Measurements from ENCODE around the gene CD6.

The CD6 gene

DNA sequence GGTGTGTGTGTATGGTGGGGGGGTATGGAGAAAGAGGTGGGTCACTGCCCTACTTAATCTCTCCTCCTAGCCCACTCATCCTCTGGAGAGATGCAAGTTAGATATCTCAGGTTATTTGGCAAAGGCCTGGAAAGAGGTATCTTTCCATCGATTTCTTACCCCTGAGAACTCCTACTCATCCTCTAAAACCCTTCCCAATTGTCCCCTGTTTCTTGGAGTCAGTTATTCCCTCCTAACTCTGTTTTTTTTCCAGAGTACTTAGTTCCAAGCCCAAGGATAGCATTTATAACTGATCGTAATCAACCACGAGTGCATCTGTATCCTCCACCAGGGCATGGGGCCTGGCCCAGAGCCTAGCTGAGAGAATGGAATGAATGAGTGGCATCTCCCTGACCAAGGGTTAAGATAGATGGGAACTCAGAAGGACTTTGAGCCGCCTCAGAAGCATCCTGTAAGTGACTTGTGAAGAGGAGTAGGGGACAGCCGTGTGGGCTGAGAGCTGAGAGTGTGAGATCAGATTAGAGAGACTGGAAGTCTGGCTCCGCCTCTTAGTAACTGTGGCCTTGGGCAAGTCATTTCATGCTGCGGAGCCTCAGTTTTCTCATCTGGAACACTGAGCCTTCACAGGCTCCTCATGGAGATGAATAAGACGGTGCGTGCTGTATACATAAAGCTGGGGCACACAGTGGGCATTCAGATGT is 16.2 kb downstream of the CD6 start:
- DNase-seq, result no peak

DNA sequence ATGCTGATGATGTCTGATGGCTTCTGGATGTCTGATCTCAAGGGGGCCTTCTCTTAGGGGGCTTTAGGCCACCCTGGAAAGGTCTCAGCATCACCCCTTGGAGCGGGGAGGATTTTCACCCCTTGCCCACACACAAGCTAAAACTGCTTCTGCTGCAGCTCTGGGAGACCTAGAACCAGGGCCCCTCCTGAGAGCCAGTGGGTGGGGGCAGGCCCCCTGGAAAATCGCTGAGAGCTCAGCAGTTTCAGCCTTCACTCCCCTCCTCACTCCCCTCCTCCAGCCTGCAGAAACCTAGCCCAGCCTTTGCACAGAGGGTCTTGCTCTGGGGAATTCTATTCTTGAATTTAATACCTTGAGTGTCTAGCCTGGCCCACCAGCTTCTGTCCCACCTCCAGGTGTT is 17.2 kb downstream of the CD6 start:
- no peak for DNase-seq

DNA sequence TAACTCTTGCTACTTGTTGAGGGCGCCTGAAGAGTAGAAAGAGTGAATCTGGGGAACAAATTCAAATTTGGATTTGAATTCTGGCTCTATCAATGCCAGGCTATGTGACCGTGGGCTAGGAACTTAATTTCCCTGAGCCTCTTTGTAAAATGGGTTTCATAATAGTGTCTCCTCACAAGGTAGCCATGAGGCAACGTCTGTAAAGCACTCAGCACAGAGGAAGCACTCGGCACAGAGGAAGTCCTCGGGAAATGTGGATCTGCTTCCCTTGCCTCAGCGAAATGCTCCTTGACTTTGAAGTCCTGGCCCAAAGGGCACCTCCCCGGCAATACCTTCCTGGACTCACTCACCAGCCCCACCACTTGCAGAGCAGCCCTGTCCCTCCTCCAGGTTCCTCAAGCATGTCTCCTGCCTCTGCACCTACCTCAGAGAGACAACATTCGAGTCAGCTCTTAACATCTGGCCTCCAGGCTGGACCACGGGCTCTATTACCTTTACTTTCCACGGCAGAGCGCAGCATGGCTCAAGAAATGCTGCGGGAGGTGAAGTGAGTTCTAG is 17.7 kb downstream of the CD6 start:
- DNase-seq, result no peak

DNA sequence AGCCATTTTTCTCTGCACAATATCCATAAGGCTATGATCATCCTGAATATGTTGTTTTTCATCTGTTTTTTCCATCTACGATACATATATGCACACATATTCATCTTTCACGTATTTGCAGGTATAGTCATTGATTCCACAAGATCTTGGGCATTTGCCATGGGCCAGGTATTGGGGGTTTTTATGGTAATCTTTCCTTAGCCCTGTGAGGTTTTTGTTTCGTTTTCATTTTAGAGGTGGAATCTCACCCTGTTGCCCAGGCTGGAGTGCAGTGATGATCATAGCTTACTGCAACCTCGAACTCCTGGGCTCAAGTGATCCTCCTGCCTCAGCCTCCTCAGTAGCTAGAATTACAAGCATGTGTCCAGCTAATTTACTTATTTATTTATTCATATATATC is 20.0 kb downstream of the CD6 start:
- no peak for DNase-seq

DNA sequence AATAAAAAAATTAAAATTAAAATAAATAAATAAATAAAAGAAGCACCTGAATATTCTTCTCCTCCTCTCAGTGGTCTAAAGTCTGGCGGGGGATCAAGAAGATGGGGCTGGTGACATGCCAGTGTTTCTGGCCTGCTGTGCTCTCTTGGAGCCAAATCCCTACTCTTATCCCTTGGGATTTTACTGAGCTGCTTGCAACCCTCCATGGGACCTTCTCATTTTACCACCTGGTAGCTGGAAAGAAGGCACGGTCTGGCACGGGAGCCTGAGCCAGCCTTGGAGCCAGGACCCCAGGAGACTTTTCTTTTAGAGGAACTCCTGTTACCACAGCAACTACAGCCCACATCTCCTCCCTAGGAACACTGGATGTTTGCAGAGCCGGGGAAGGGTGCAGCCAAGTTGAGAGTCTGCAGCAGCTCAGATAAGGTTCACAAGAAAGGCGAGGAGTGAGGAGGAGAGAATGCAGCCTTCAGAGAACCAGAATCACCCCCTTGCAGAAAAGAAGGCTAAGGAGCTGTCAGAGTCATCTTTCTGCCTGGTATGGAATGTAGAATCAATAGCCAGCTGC is 21.4 kb downstream of the CD6 start:
- no peak for DNase-seq

DNA sequence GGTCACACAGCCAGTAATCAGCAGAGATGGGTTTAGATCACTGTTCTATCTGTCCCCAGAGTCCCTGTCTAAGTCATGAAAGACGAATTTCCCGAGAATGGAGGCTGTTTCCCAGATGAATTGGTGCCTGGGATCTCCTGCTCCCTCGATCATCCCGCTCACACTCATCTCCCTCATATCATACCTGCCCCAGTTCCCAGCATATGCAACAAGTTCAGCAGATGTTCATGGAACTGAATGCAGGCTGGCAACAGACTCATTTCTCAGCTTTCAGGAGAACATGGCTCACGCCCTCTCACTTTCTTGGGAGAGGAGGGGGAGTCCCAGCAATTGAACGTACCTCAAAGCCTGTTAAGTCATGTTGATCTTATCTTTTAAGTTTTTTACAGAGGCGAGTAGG is 22.1 kb downstream of the CD6 start:
- DNase-seq, result no peak

DNA sequence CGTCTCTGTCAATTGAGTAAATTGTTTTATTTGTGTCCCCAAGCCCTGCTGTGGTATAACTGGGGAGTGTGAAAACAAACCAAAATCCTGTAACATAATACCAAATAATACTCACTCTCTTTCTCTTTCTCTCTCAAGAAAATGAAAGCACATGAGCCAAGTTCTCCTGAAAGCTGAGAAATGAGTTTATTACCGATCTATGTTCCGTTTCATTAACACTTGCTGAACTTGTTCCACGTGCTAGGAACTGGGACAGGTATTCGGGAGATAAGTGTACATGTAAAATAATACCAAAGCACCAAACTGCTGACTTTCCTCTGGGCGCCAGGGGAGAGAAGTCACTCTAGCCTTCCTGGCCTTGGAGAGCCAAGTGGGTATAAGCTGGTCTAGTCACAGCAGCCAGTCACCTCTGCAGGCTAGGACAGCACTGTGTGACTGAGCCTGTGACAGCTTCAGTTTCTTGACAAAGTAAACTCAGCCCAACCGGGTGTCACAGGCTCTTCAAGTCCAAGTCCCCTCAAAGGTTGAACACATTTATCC is 23.1 kb downstream of the CD6 start:
- no peak for DNase-seq

DNA sequence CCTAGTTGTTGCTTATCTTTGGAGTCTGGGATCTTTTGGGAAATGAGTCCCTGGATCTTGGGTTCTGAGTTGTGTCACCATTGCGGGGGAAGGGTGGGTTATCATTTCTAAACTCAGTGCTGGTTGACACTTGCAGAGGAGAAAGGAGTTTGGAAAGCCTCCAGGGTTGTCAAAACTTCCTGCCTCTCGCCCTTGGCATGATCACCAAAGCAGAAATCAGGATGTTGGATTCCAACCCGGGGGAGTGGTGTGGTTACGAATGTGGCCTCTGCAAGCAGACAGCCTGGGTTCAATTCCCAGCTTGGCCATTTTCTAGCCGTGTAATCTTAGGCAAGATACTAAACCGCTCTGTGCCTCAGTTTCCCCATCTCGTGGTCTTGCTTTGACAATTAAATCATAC is 24.3 kb downstream of the CD6 start:
- no peak for DNase-seq

DNA sequence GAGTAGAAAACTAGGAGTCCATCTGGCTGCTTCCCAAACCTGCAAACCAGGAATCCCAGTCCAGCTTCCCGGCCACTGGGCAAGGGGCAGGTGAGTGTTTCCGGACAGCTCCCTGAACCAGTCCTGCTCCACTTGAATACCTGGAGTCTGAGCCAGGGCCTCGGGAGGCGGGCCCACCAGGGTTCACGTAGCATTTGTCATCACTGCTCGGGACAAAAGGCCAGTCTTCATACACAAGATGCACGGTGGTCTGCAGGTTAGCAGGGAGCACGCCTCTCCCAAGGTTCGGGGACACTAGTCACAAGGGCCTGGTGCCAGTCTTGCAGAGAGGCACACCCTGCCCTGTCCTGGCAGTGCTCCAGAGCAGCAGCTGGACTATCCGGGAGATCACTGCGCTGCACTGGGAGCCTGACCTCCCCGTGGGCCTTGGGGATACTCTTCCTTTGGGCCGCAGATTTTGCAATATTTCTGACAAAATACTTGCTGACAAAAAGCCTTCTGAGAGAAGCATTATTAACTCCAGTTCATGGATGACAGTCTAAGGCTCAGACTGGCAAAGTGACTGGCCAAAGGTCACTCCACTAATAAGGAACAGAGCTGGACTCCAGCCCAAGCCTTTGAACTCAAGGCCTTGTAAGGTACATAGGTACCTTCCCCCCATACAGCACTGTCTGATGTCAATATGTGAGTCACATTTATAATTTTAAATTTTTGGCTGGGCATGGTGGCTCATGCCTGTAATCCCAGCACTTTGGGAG is 25.1 kb downstream of the CD6 start:
- DNase-seq, result no peak

DNA sequence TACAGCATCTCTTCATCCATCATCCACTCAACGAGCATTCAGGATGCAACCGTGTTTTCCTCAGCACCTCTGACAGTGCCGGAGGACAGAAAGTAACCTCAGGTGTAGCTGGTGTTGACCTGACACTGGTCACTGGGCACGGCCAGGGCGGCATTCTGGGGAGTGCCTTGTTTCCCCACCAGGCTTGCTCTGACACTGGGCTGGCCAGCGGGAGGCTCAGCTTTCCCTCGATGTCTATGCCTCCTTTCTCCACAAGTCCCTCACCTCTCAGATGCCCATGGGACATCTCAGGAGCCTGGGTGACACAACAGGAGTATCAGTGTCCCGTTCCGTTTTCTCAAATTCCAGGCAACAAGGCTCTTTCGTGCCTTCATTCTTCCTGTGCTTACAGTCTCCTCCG is 28.9 kb downstream of the CD6 start:
- no peak for DNase-seq

DNA sequence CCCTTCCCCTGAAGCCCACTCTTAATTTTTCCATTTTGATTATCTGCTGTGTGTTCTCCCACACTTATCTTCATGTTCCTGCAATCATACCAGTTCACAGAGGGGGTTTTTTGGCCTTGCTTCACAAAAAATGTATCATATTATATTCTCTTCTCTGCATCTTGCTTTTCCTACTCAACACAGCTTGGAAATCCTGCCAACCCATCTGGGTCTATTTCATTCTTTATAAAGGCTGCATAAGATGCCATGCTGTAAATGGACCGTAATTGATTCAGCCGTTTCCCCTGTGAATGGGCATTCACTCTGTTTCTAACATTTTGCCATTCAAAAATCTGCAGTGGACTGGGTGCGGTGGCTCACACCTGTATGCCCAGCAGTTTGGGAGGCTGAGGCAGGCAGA is 30.5 kb downstream of the CD6 start:
- no peak for DNase-seq

DNA sequence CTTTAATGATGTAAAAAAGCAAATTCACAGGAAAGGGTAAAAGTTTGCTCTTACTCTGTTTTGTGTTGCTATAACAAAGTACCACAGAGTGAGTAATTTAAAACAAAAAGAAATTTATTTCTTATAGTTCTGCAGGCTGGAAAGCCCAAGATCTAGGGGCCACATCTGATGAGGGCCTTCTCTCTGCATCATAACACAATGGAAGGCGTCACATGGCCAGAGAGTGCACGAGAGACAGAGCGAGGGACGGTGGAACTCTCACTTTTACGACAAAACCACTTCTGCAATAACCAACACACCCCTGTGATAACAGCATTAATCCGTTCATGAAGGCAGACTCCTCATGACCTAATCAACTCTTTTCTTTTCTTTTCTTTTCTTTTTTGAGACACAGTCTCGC is 31.1 kb downstream of the CD6 start:
- no peak for DNase-seq

DNA sequence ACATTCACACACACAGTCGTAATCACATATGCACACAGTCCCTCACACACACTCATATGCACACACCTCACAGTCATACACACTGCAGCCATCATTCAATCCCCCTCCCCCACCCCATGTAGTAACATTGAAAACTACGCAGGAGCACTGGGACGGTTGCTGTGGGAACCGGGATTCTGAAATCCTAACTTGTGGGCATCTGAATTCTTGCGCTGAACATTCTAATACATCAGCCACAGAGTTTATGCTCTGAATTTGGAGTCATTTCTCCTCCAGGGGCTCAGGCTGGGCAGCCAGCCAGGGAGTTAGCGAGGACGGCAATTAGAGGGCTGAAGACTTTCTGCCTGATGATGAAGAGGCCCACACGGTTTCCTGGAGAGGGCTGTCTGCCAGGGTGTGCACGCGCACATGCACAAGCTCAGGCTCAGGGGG is 32.7 kb downstream of the CD6 start:
- no peak for DNase-seq

DNA sequence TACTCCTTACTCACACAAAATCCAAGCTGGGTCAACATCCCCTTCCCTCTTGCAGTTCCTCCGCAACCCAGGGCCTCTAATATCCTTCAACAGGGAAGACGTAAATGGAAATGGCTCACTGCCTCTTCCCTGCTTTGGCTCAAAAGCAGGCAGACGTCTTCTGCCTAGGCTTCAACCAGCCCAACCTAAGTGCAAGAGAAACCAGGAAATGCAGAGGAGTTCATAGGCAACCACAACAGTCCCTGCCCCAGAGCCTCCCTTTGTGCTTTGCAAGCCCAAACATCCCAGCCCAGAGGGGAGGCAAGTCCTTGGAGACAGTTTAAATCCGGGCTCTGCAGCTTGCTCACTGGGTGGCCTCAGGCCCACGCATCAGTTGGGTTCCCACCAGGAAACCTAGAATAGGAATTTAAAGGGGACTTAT is 33.3 kb downstream of the CD6 start:
- no peak for DNase-seq

DNA sequence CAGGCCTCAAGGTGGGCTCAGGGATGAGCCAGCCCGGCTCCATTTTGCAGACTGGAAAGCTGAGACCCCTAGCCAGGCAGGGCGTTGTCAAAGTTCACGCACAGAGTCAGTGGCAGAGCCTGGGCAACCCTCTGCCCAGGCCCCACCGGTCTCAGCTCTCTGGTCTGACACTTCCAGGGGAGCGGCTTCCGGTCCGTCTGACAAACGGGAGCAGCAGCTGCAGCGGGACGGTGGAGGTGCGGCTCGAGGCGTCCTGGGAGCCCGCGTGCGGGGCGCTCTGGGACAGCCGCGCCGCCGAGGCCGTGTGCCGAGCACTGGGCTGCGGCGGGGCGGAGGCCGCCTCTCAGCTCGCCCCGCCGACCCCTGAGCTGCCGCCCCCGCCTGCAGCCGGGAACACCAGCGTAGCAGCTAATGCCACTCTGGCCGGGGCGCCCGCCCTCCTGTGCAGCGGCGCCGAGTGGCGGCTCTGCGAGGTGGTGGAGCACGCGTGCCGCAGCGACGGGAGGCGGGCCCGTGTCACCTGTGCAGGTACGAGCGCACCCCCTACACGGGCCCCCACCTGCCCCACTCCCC is 36.0 kb downstream of the CD6 start:
- no peak for DNase-seq

DNA sequence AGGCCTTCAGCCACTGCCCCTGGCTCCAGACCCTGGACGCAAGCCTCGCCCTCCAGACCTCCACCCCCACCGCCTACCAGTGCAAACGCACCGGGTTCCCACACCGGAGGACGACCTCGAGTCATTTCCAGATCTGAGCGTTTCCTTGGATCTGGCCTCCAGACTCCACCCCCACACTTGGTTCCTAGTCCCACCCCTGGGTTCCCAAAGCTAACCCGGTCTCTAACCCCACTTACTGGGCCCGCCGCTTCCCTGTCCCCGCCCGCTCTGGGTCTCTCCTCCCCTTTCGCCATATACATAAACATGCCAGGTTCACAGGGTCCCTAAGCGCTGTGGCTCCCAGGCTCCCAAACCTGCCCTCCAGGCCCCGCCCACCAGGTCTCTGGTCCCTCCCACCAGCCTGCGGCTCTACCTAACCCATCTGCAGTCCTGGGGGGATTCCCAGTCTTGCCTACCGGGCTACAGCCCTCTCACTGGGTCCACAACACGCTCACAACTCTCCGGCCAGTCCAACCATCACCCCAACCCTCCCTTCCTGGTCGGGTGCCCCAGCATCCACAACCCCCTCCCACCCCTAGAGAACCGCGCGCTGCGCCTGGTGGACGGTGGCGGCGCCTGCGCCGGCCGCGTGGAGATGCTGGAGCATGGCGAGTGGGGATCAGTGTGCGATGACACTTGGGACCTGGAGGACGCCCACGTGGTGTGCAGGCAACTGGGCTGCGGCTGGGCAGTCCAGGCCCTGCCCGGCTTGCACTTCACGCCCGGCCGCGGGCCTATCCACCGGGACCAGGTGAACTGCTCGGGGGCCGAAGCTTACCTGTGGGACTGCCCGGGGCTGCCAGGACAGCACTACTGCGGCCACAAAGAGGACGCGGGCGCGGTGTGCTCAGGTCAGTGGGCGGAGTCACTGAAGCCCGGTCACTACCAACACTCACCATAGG is 36.7 kb downstream of the CD6 start:
- DNase-seq, result no peak

DNA sequence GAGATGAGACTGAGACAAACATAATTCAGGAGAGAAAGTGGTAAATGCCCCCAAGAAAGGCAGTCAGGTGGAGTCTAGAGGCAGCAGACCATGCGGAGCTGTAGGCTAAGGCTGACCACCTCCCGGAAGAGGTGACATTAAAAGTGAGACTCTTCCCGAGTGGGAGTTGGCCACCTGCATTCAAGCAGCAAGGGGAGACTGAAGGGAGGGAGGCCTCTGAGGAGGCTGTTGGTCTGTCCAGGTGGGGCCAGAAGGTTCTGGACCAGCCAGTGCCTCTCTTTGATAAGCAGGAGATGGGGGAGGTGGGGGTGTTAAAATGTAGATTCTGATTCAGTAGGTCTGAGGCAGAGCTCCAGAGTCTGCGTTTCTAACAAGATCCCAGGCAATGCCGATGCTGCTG is 37.5 kb downstream of the CD6 start:
- DNase-seq, result no peak

DNA sequence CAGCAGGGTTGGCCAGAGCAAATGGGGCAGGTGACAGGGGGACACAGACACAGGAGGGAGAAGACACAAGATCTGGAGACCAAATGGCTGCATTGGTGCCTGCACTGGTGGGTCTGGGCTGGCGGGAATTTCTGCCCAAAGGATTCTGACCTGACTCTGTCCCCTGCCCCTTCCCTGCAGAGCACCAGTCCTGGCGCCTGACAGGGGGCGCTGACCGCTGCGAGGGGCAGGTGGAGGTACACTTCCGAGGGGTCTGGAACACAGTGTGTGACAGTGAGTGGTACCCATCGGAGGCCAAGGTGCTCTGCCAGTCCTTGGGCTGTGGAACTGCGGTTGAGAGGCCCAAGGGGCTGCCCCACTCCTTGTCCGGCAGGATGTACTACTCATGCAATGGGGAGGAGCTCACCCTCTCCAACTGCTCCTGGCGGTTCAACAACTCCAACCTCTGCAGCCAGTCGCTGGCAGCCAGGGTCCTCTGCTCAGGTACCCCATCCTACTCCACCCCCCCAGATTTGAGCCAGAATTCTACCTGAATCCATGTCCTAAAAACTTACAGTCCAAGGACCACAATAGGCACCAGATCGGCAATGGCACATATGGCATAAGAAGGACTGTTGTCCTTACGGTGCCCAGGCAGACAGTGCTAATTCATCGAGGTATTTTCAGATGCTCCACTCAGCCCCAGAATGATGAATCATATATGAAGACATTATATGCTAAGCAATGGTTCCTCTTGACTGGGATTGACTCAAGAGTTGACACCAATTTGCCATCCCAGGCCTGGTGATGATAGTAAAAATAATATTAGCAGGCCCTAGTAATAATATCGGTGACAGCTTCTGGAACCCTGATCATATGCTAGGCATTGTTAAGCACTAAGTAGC is 38.2 kb downstream of the CD6 start:
- DNase-seq, result no peak

DNA sequence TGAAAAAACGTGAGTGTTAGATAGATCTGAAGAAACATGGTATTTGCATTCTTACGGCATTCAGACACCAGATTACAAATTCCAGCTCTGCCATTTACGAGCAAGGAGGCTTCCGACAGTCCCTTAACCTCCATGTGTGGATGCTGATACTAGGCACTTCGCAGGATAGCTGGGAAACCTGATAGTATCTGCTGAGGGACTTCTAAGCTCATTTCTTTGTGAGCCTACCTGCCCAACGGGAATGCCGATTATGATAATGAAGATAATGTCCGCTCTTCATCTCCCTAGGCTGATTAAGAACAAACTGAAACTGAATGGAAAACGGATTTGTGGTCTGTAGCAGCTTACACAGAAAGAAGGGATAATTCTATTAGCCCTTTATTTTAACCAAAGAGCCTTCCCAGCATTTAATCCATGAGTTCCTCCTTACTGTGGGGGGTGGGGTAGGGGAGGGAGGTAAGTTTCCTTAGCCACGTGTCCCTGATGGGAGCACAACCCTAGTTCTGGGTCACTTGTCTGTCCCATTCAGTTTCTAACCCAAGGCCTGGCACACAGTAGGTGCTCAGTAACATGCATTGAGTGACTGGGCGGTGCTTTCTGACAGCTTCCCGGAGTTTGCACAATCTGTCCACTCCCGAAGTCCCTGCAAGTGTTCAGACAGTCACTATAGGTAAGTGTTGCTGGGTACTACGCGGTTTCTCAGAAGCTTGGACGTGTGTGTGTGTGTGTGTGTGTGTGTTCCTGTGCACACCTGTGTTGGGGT is 39.2 kb downstream of the CD6 start:
- DNase-seq, result no peak

DNA sequence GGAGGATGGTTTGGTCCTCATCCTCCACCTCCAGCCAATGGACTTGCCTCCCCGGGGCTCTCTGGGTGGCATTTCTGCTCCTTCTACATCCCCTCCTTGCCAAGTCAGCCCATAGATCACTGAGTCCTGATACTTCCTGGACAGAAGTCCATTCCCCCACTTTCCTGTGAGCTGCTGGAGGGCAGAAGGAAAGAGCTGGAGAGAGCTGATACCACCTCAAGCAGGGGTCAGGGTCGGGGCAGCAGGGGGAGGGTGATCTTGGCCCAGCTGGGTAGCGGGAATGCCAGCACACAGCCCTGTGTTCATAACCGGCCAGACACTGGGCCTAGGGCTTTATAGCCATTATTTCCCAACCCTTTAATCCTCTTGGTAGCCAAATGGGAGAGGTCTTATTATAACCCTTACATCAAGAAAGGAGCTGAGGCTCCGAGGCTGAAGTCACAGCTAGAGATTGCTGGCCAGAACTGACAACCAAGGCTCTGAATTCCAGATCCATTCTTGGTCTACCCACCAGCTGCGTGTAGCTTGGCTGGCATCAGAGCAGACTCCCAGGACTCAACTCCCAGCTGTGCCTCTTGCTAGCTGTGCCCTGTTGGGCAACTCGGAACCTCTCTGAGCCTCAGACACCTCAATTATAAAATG is 39.9 kb downstream of the CD6 start:
- DNase-seq, result no peak

Data from T1000 (cell line).